HCT116 (cell line): Measurements from ENCODE around the gene TMEM200C. TPM values are rescaled to one million over a fixed set of nuclear protein-coding genes. Genes with fewer than 3 reads are reported as not detected.

Source experiments
- ATAC-seq: fragments of 200-7000 bp; cut with Tn5 transposase; 2 replicates; pipeline ENCODE4 v1.9.1; 2020; ENCODE audit warnings: mild to moderate bottlenecking, moderate library complexity
- BruUV-seq: library from RNA; stranded (reverse); fragments of 400-500 nt; replicated peaks from 2 replicates; lab custom pipeline; 2021; lab: Mats Ljungman, UMichigan
- CTCF ChIA-PET: fragments of 300-600 bp; sonication (Branson Sonifier 250); formaldehyde crosslinking; loops from one replicate; lab custom pipeline; 2021; ENCODE audit warnings: antibody characterized with exemption; lab: Charles Lee
- POLR2A ChIA-PET: fragments of 300-600, 350-600 bp; sonication (Branson Sonifier 250); formaldehyde crosslinking; loops from one replicate; lab custom pipeline; 2021; ENCODE audit warnings: antibody characterized with exemption; lab: Charles Lee
- RAD21 ChIA-PET, 2 experiments: fragments of 300-600 bp; sonication (Branson Sonifier 250); formaldehyde crosslinking; loops; one replicate each; lab custom pipeline; 2023; ENCODE audit warnings: low total read pairs in 2 of 2; ENCODE audit not compliant: uncharacterized antibody in 2 of 2, unreplicated experiment in 2 of 2, low non-redundant PET in 1 of 2; lab: Charles Lee
- DNase-seq: peaks from one replicate; pipeline ENCODE4 v3.0.0-alpha.2; 2010; ENCODE audit warnings: low read depth, low spot score
- H2AFZ ChIP-seq: fragments of 200-600 bp; shearing (Covaris generic), sonication (generic); 2 replicates; pipeline ENCODE4 v1.6.1; 2017; ENCODE audit warnings: low read depth, mixed run types, mixed read lengths, antibody characterized with exemption, low read length; ENCODE audit not compliant: poor library complexity, severe bottlenecking
- H3K27ac ChIP-seq: 2 replicates; pipeline ENCODE4 v1.5.1; 2012; ENCODE audit warnings: low read depth, low read length
- H3K27me3 ChIP-seq: fragments of 200-600 bp; sonication (generic); 2 replicates; pipeline ENCODE4 v1.6.1; 2016; ENCODE audit warnings: mixed run types, low read length, mixed read lengths; ENCODE audit not compliant: insufficient read depth
- H3K36me3 ChIP-seq, 2 experiments: fragments of 200-500 bp in 1 of 2; fragments of 200-600 bp in 1 of 2; sonication (Bioruptor generic) in 1 of 2; sonication (generic) in 1 of 2; 2 replicates each; pipeline versions ENCODE4 v1.5.1 to v1.6.1; 2014 to 2016; ENCODE audit warnings: low read length in 2 of 2, inconsistent platforms in 1 of 2, mixed read lengths in 1 of 2, mixed run types in 1 of 2; ENCODE audit not compliant: insufficient read depth in 2 of 2, control insufficient read depth in 1 of 2
- H3K4me1 ChIP-seq, 2 experiments: fragments of 200-600 bp in 1 of 2; sonication (generic) in 1 of 2; 2 replicates each; pipeline versions ENCODE4 v1.5.1 to v1.6.1; 2012 to 2017; ENCODE audit warnings: low read length in 2 of 2, inconsistent platforms in 1 of 2, mild to moderate bottlenecking in 1 of 2, mixed read lengths in 1 of 2, mixed run types in 1 of 2, moderate library complexity in 1 of 2; ENCODE audit not compliant: insufficient read depth in 2 of 2, control insufficient read depth in 1 of 2
- H3K4me2 ChIP-seq: fragments of 200-600 bp; sonication (generic); 2 replicates; pipeline ENCODE4 v1.6.1; 2017; ENCODE audit warnings: mixed run types, low read length, mixed read lengths
- H3K4me3 ChIP-seq, 2 experiments: fragments of 200-600 bp in 1 of 2; sonication (generic) in 1 of 2; replicated peaks in 1 of 2; 2 replicates each; pipeline ENCODE4 v1.5.1; 2011 to 2016; ENCODE audit warnings: low read length in 2 of 2, control low read depth in 1 of 2, low read depth in 1 of 2, mild to moderate bottlenecking in 1 of 2, mixed read lengths in 1 of 2, mixed run types in 1 of 2
- H3K79me2 ChIP-seq: fragments of 200-600 bp; sonication (generic); 2 replicates; pipeline ENCODE4 v1.6.1; 2017; ENCODE audit warnings: mild to moderate bottlenecking, mixed run types, low read length, moderate library complexity, mixed read lengths; ENCODE audit not compliant: insufficient read depth
- H3K9ac ChIP-seq: fragments of 200-600 bp; sonication (generic); 2 replicates; pipeline ENCODE4 v1.6.1; 2016; ENCODE audit warnings: low read length, mixed read lengths
- H3K9me2 ChIP-seq: fragments of 200-600 bp; sonication (generic), shearing (Covaris generic); 2 replicates; pipeline ENCODE4 v1.6.1; 2017; ENCODE audit warnings: mixed run types, mild to moderate bottlenecking, moderate library complexity; ENCODE audit not compliant: insufficient read depth
- H3K9me3 ChIP-seq, 2 experiments: fragments of 200-500 bp in 1 of 2; fragments of 200-600 bp in 1 of 2; sonication (Bioruptor generic) in 1 of 2; sonication (generic) in 1 of 2; 2 replicates each; pipeline ENCODE4 v1.6.1; 2014 to 2017; ENCODE audit warnings: low read length in 2 of 2, mixed read lengths in 2 of 2, inconsistent platforms in 1 of 2, low read depth in 1 of 2, mild to moderate bottlenecking in 1 of 2, mixed run types in 1 of 2, moderate library complexity in 1 of 2; ENCODE audit not compliant: control insufficient read depth in 1 of 2, insufficient read depth in 1 of 2
- H4K20me1 ChIP-seq: fragments of 200-600 bp; sonication (generic), shearing (Covaris generic); 2 replicates; pipeline ENCODE4 v1.6.1; 2017; ENCODE audit warnings: mixed run types, mild to moderate bottlenecking, moderate library complexity; ENCODE audit not compliant: insufficient read depth
- ATF3 ChIP-seq: IDR thresholded peaks from 2 replicates; pipeline ENCODE4 v1.6.1; 2012
- CBX3 ChIP-seq: IDR thresholded peaks from 2 replicates; pipeline ENCODE4 v1.6.1; 2012; ENCODE audit warnings: low read depth
- CEBPB ChIP-seq: IDR thresholded peaks from 2 replicates; pipeline ENCODE4 v1.6.1; 2012; ENCODE audit warnings: low read depth
- EGR1 ChIP-seq: IDR thresholded peaks from 2 replicates; pipeline ENCODE4 v1.6.1; 2012; ENCODE audit warnings: low read depth
- ELF1 ChIP-seq: IDR thresholded peaks from 2 replicates; pipeline ENCODE4 v1.6.1; 2012; ENCODE audit warnings: low read depth, borderline replicate concordance
- JUND ChIP-seq: IDR thresholded peaks from 2 replicates; pipeline ENCODE4 v1.6.1; 2012
- POLR2A ChIP-seq: IDR thresholded peaks from 2 replicates; pipeline ENCODE4 v1.7.0; 2011; ENCODE audit warnings: borderline replicate concordance; ENCODE audit not compliant: insufficient read depth, insufficient read length; ENCODE audit errors: extremely low read depth
- REST ChIP-seq: IDR thresholded peaks from 2 replicates; pipeline ENCODE4 v1.6.1; 2012; ENCODE audit warnings: low read depth
- SIN3A ChIP-seq: IDR thresholded peaks from 2 replicates; pipeline ENCODE4 v1.6.1; 2012; ENCODE audit warnings: low read depth
- SP1 ChIP-seq: IDR thresholded peaks from 2 replicates; pipeline ENCODE4 v1.6.1; 2012; ENCODE audit warnings: low read depth
- SRF ChIP-seq: IDR thresholded peaks from 2 replicates; pipeline ENCODE4 v1.6.1; 2012; ENCODE audit warnings: low read depth
- ZFX ChIP-seq: fragments of 450-650 bp; IDR thresholded peaks from 2 replicates; pipeline ENCODE4 v1.6.1; 2017
- ZNF274 ChIP-seq: fragments of 200-500 bp; sonication (Bioruptor generic); IDR thresholded peaks from 2 replicates; pipeline ENCODE4 v1.6.1; 2014; ENCODE audit warnings: mild to moderate bottlenecking, low read depth, low read length, inconsistent platforms
- intact Hi-C: fragments of 100-400 bp; cut with micrococcal nuclease; formaldehyde crosslinking; loops from 2 replicates; pipeline ENCODE4 v1.10.0; 2022
- total RNA-seq: library from RNA; stranded (reverse); gene quantifications from one replicate; pipeline ENCODE4 v1.2.1, GENCODE V29; 2021; ENCODE audit not compliant: unreplicated experiment
- TF ChIP-seq, protein P1 (sequence below): IDR thresholded peaks from 2 replicates; pipeline ENCODE4 v1.6.1; 2011; ENCODE audit warnings: mild to moderate bottlenecking, low read length, moderate library complexity; ENCODE audit not compliant: insufficient replicate concordance; ENCODE audit errors: extremely low read depth
- TF ChIP-seq, protein P2 (sequence below): IDR thresholded peaks from 2 replicates; pipeline ENCODE4 v1.6.1; 2012

Gene TMEM200C
- total RNA-seq, 1 experiment from 2014 or later: not detected

- Histone ChIP-seq H4K20me1 (no peaks in the 10 kb centered on the region), H3K4me1 (no peaks in the 10 kb centered on the region), H3K9ac (no peak overlapping the region), H3K27ac (no peak overlapping the region), H3K9me2 (no peaks in the 10 kb centered on the region), H3K36me3 (no peaks in the 10 kb centered on the region), H3K4me3 (no peak overlapping the region), H3K27me3 (no peaks in the 10 kb centered on the region), H2AFZ (no peak overlapping the region), H3K79me2 (no peaks in the 10 kb centered on the region), H3K4me2 (no peak overlapping the region), H3K9me3 (peaks cover 18 to 50% of the 10 kb centered on the region in 2 experiments; a peak in 2 of 4 replicates)
- POLR2A ChIA-PET: no interaction called here
- CTCF ChIA-PET: no interaction called here
- RAD21 ChIA-PET: no interaction called here
- ATAC-seq (no peak), DNase-seq (no peak)
- BruUV-seq: no TSS peak
- TF ChIP-seq, protein P1, sequence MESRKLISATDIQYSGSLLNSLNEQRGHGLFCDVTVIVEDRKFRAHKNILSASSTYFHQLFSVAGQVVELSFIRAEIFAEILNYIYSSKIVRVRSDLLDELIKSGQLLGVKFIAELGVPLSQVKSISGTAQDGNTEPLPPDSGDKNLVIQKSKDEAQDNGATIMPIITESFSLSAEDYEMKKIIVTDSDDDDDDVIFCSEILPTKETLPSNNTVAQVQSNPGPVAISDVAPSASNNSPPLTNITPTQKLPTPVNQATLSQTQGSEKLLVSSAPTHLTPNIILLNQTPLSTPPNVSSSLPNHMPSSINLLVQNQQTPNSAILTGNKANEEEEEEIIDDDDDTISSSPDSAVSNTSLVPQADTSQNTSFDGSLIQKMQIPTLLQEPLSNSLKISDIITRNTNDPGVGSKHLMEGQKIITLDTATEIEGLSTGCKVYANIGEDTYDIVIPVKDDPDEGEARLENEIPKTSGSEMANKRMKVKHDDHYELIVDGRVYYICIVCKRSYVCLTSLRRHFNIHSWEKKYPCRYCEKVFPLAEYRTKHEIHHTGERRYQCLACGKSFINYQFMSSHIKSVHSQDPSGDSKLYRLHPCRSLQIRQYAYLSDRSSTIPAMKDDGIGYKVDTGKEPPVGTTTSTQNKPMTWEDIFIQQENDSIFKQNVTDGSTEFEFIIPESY: no peak
- TF ChIP-seq SIN3A: no peak
- no peak for TF ChIP-seq CEBPB
- no peak for TF ChIP-seq POLR2A
- TF ChIP-seq EGR1: no peak
- TF ChIP-seq ZNF274: no peak
- no peak for TF ChIP-seq REST
- no peak for TF ChIP-seq ELF1
- TF ChIP-seq SRF: no peak
- TF ChIP-seq CBX3: no peak
- no peak for TF ChIP-seq ZFX
- TF ChIP-seq JUND: no peak
- TF ChIP-seq SP1: no peak
- TF ChIP-seq, protein P2, sequence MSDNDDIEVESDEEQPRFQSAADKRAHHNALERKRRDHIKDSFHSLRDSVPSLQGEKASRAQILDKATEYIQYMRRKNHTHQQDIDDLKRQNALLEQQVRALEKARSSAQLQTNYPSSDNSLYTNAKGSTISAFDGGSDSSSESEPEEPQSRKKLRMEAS: no peak
- no peak for TF ChIP-seq ATF3
- intact Hi-C loops: no loop called here
Measured at GRCh38 chr18:5903386-5903785, 8.1 kb upstream of the TMEM200C start.
